Prostate gland (tissue), 2 donors: ENCODE measurements around the gene OR5H1.

Experiments
- CTCF ChIP-seq, 4 experiments: fragments of 200-600 bp in 2 of 4; fragments of 450-650 bp in 2 of 4; sonication (generic) in 2 of 4; IDR thresholded peaks; 1 replicate in 3 of 4; 2 replicates in 1 of 4; pipeline ENCODE4 v1.5.1; 2016 to 2019; ENCODE audit warnings: antibody characterized with exemption in 4 of 4, mild to moderate bottlenecking in 2 of 4, moderate library complexity in 2 of 4
- POLR2AphosphoS5 ChIP-seq: sonication (generic); formaldehyde crosslinking; IDR thresholded peaks from one replicate; pipeline ENCODE4 v1.6.1; 2017; ENCODE audit warnings: antibody characterized with exemption

- no peak for TF ChIP-seq CTCF (IDR thresholded peaks at IDR 0.05)
- no peak for TF ChIP-seq POLR2AphosphoS5
Observed at GRCh38 chr3:98136631-98137030, 6.1 kb downstream of the OR5H1 start.
